ENCODE data around the gene BTBD8. TPM values are rescaled to one million over a fixed set of nuclear protein-coding genes. Genes with fewer than 3 reads are reported as not detected.

BTBD8 gene
- total RNA-seq, 1 donor, result 4.3 TPM

DNA sequence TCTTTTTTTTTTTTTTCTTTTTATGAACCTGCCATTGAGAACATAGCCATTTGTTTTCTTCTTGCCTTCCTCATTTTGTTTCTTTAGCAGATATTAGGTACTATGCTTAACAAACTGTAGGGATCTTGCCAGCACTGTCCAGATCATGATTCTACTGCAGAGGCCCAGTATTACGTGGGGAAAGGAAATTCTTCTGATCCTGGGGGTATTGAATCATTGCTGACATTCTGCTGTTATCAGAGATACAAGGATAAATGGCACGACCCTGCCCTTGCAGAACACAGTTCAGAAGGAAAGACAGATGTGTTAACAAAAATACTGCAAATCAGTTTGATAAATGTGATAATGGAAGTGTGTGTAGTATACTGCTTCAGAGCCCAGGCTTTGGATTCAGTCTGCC is 56.2 kb downstream of the BTBD8 start:
- DNase-seq (ENCODE audit: low read depth), result no peak
- no peak overlapping the region for H3K4me3 ChIP-seq (ENCODE audit: low read depth, low read length)
- TF ChIP-seq, protein P1, sequence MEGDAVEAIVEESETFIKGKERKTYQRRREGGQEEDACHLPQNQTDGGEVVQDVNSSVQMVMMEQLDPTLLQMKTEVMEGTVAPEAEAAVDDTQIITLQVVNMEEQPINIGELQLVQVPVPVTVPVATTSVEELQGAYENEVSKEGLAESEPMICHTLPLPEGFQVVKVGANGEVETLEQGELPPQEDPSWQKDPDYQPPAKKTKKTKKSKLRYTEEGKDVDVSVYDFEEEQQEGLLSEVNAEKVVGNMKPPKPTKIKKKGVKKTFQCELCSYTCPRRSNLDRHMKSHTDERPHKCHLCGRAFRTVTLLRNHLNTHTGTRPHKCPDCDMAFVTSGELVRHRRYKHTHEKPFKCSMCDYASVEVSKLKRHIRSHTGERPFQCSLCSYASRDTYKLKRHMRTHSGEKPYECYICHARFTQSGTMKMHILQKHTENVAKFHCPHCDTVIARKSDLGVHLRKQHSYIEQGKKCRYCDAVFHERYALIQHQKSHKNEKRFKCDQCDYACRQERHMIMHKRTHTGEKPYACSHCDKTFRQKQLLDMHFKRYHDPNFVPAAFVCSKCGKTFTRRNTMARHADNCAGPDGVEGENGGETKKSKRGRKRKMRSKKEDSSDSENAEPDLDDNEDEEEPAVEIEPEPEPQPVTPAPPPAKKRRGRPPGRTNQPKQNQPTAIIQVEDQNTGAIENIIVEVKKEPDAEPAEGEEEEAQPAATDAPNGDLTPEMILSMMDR (IDR thresholded peaks at IDR 0.05; ENCODE audit: insufficient read depth, low read depth, low read length), result no peak

GRCh38 chr1:92154934-92155333 is 74.8 kb downstream of the BTBD8 start:
- no peak for DNase-seq (ENCODE audit: low read depth)
- TF ChIP-seq, protein P1 (IDR thresholded peaks at IDR 0.05; ENCODE audit: insufficient read depth, low read depth, low read length), result no peak
- H3K4me3 ChIP-seq (ENCODE audit: low read depth, low read length), result no peak overlapping the region

DNA sequence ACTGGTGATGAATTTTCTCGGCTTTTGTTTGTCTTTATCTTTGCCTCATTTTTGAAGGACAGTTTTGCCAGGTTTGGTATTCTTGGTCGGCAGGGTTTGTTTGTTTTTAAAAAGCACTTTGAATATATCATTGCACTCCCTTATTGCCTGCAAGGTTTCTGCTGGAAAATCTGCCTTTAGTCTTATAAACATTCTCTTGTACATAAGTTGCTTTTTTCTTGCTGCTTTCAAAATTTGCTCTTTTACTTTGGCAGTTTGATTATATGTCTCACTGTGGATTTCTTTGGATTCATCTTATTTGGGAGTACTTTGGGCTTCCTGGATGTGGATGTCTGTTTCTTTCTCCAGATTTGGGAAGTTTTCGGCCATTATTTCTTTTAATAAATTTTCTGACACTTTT is 79.4 kb downstream of the BTBD8 start:
- H3K4me3 ChIP-seq (ENCODE audit: low read depth, low read length), result no peak overlapping the region
- no peak for DNase-seq (ENCODE audit: low read depth)
- TF ChIP-seq, protein P1 (IDR thresholded peaks at IDR 0.05; ENCODE audit: insufficient read depth, low read depth, low read length), result no peak

GRCh38 chr1:92165389-92165788 is 85.2 kb downstream of the BTBD8 start:
- TF ChIP-seq, protein P1 (IDR thresholded peaks at IDR 0.05; ENCODE audit: insufficient read depth, low read depth, low read length), result no peak
- no peak for DNase-seq (ENCODE audit: low read depth)
- H3K4me3 ChIP-seq (ENCODE audit: low read depth, low read length), result no peak overlapping the region

GRCh38 chr1:92167151-92167550 is 87.0 kb downstream of the BTBD8 start:
- TF ChIP-seq, protein P1 (IDR thresholded peaks at IDR 0.05; ENCODE audit: insufficient read depth, low read depth, low read length), result no peak
- DNase-seq (ENCODE audit: low read depth), result no peak
- H3K4me3 ChIP-seq (ENCODE audit: low read depth, low read length), result no peak overlapping the region

DNA sequence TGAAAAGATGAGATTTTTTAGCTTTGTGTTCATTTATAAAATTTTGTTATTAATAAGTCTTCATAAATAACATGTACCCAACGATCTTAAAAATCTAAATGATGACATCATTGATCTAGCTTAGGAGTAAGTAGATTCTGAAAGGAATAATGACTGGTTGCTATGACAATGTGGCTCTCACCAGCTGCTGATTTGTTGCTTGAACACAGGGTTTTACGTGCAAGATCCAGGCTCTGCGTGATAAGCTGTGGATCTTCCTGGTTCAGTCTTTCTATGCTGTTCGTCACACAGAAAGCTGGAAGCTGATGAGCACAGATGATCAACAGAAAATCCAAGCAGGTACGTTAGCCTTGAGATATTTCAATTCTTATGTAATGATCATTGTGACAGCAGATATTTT is 88.5 kb downstream of the BTBD8 start:
- no peak overlapping the region for H3K4me3 ChIP-seq (ENCODE audit: low read depth, low read length)
- TF ChIP-seq, protein P1 (IDR thresholded peaks at IDR 0.05; ENCODE audit: insufficient read depth, low read depth, low read length), result no peak
- DNase-seq (ENCODE audit: low read depth), result peak; percentile 4

- H3K4me3 ChIP-seq (ENCODE audit: low read depth, low read length), result no peak overlapping the region
- no peak for DNase-seq (ENCODE audit: low read depth)
- TF ChIP-seq, protein P1 (IDR thresholded peaks at IDR 0.05; ENCODE audit: insufficient read depth, low read depth, low read length), result no peak
Observed at GRCh38 chr1:92169214-92170005, 89.3 kb downstream of the BTBD8 start.

Measured in fibroblast of villous mesenchyme (primary cell).